Measurements from ENCODE around the gene CAND1.

DNA sequence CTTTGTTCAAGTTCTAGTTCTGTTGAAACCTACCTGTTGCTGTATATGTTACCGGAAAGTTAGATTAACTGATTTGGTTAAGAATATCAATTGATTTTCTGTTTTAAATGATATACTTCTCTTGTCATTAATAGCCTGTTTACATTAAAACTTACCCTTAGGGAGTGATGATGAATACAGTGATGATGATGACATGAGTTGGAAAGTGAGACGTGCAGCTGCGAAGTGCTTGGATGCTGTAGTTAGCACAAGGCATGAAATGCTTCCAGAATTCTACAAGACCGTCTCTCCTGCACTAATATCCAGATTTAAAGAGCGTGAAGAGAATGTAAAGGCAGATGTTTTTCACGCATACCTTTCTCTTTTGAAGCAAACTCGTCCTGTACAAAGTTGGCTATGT lies 33.0 kb downstream of the CAND1 start:
- no peak for TF ChIP-seq CTCF (IDR thresholded peaks at IDR 0.05; ENCODE audit: low read depth, low read length)
- no peak for TF ChIP-seq MAX (IDR thresholded peaks at IDR 0.05; ENCODE audit: low read depth, low read length)
